ENCODE measurements around the gene SLC32A1. TPM values are rescaled to one million over a fixed set of nuclear protein-coding genes. Genes with fewer than 3 reads are reported as not detected.

Gene SLC32A1
- total and polyA plus RNA-seq, 2 of the 4 experiments (the other 2 are of a cell fraction): not detected

DNA sequence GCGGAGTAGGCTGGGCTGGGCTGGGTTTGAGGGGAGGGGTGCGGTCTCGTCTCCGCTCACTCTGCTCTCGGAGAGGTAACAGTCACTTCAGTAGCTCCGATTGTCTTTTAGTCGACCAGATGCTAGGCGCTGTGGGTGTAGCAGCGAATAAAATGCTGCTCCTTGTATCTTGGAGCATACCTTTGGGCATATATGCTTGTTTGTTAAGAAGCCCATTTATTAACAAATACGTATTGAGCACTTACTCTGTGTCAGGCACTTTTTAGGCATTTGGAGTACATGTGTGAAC, 24.5 kb downstream of the SLC32A1 start:
- no peak overlapping the region for H2BK5ac ChIP-seq (ENCODE audit: low read depth, low read length, poor library complexity, severe bottlenecking)
- peak overlapping the region; percentile 67 for H3K14ac ChIP-seq (replicated peaks; ENCODE audit: low read depth, low read length)
- H3K9me3 ChIP-seq (ENCODE audit: control insufficient read depth, insufficient read depth, low read length): no peaks in the 10 kb centered on the region
- H2AK9ac ChIP-seq (replicated peaks; ENCODE audit: low read depth, low read length, poor library complexity): peak overlapping the region; percentile 55
- ATAC-seq (ENCODE audit: low read depth) (no peak), DNase-seq (no peak)
- no peaks in the 10 kb centered on the region; the same call in 1 of the 2 replicates for H4K20me1 ChIP-seq (ENCODE audit: insufficient read depth, low read length)
- in situ Hi-C loops (cut with MboI; ENCODE audit: low sequenced_read_pairs) (loop anchor here (25.0 kb wide), 2 partner anchors 88 to 287 kb away; partner anchors contain the start of gene RALGAPB), dilution Hi-C loops (cut with HindIII; ENCODE audit: low sequenced_read_pairs, unreplicated experiment) (no loop called here), intact Hi-C loops (cut with micrococcal nuclease) (loop anchor here (5.0 kb wide), 1 partner anchor 298 kb away; no protein-coding TSS in a partner anchor)
- peaks cover 3% of the 10 kb centered on the region; the same call in 1 of the 2 replicates for H3K9me1 ChIP-seq (ENCODE audit: insufficient read depth, low read length)
- no peak overlapping the region for H3K18ac ChIP-seq (ENCODE audit: low read depth, low read length)
- H3K4ac ChIP-seq (ENCODE audit: low read depth, low read length): peak overlapping the region; percentile 86
- H2BK120ac ChIP-seq (ENCODE audit: low read depth, low read length): no peak overlapping the region
- H4K5ac ChIP-seq (ENCODE audit: low read depth, low read length): peak overlapping the region; percentile 69; the same call in 1 of the 2 replicates
- ChIA-PET CTCF (no interaction called here), POLR2A (ENCODE audit: unreplicated experiment) (no interaction called here)
- H3K23ac ChIP-seq (ENCODE audit: low read depth, low read length): peak overlapping the region; percentile 22; the same call in 1 of the 2 replicates
- peaks cover under 1% of the 10 kb centered on the region; the same call in 1 of the 2 replicates for H3K27me3 ChIP-seq (ENCODE audit: control insufficient read depth, insufficient read depth, low read length)
- peak overlapping the region; percentile 30; the same call in 1 of the 2 replicates for H3K27ac ChIP-seq (ENCODE audit: insufficient read depth, low read length)
- H2BK20ac ChIP-seq (ENCODE audit: low read depth, low read length): no peak overlapping the region
- H3K36me3 ChIP-seq (ENCODE audit: control insufficient read depth, insufficient read depth, low read length): no peaks in the 10 kb centered on the region; the same call in 1 of the 2 replicates
- H2AK5ac ChIP-seq (ENCODE audit: low read depth, low read length): no peak overlapping the region
- peak overlapping the region; percentile 84 for H3K4me3 ChIP-seq (ENCODE audit: insufficient read depth, low read depth, low read length)
- H2BK15ac ChIP-seq (ENCODE audit: low read depth, low read length): no peak overlapping the region
- no TSS peak for BruUV-seq (replicated peaks)
- 0% methylated on average over 2 of the region's 10 CpGs; no CpG with 5 or more reads in 1 of the 2 experiments for WGBS, 2 experiments (ENCODE audit: extremely low coverage in 2 of 2, insufficient read length in 1 of 2)
- TF ChIP-seq MXI1 (IDR thresholded peaks at IDR 0.05; ENCODE audit: borderline replicate concordance, low read depth, low read length) (no peak), NFE2L2 (IDR thresholded peaks at IDR 0.05; ENCODE audit: low read depth, low read length) (no peak), RCOR1 (IDR thresholded peaks at IDR 0.05; ENCODE audit: insufficient replicate concordance, low read length) (no peak), MAZ (IDR thresholded peaks at IDR 0.05; ENCODE audit: borderline replicate concordance, low read depth, low read length) (no peak), CHD1 (IDR thresholded peaks at IDR 0.05; ENCODE audit: low read depth, low read length) (no peak), MAFK (IDR thresholded peaks at IDR 0.05; ENCODE audit: low read depth, low read length) (no peak), SMC3 (IDR thresholded peaks at IDR 0.05; ENCODE audit: low read depth, low read length) (no peak), RAD21 (IDR thresholded peaks at IDR 0.05; ENCODE audit: low read length) (no peak)
- TF ChIP-seq, protein P1, sequence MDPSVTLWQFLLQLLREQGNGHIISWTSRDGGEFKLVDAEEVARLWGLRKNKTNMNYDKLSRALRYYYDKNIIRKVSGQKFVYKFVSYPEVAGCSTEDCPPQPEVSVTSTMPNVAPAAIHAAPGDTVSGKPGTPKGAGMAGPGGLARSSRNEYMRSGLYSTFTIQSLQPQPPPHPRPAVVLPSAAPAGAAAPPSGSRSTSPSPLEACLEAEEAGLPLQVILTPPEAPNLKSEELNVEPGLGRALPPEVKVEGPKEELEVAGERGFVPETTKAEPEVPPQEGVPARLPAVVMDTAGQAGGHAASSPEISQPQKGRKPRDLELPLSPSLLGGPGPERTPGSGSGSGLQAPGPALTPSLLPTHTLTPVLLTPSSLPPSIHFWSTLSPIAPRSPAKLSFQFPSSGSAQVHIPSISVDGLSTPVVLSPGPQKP (IDR thresholded peaks at IDR 0.05; ENCODE audit: borderline replicate concordance, low read depth, low read length): no peak
- TF ChIP-seq, protein P2, sequence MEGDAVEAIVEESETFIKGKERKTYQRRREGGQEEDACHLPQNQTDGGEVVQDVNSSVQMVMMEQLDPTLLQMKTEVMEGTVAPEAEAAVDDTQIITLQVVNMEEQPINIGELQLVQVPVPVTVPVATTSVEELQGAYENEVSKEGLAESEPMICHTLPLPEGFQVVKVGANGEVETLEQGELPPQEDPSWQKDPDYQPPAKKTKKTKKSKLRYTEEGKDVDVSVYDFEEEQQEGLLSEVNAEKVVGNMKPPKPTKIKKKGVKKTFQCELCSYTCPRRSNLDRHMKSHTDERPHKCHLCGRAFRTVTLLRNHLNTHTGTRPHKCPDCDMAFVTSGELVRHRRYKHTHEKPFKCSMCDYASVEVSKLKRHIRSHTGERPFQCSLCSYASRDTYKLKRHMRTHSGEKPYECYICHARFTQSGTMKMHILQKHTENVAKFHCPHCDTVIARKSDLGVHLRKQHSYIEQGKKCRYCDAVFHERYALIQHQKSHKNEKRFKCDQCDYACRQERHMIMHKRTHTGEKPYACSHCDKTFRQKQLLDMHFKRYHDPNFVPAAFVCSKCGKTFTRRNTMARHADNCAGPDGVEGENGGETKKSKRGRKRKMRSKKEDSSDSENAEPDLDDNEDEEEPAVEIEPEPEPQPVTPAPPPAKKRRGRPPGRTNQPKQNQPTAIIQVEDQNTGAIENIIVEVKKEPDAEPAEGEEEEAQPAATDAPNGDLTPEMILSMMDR (conservative IDR thresholded peaks at IDR 0.05; ENCODE audit: low read depth, low read length): no peak
- no peak overlapping the region for H4K91ac ChIP-seq (ENCODE audit: insufficient read depth, low read depth, low read length)
- peak overlapping the region; percentile 66 for H3K9ac ChIP-seq (ENCODE audit: low read depth, low read length)
- H3K4me1 ChIP-seq (ENCODE audit: control insufficient read depth, insufficient read depth, low read length): peaks cover 5% of the 10 kb centered on the region; the same call in 1 of the 2 replicates
- peak overlapping the region; percentile 97 for H3K4me2 ChIP-seq (ENCODE audit: low read depth, low read length)
- H3K79me1 ChIP-seq (ENCODE audit: low read depth in 1 of 2, low read length in 2 of 2): peaks cover 15 to 18% of the 10 kb centered on the region in 2 experiments; a peak in 3 of 4 replicates
- H2AFZ ChIP-seq (replicated peaks; ENCODE audit: low read length, poor library complexity): peak overlapping the region; percentile 100
- H4K8ac ChIP-seq (ENCODE audit: low read depth in 2 of 2, low read length in 2 of 2): peak overlapping the region; percentile 62 to 84; a peak in 2 of 4 replicates
- peak overlapping the region; percentile 23; the same call in 1 of the 2 replicates for H3K56ac ChIP-seq (ENCODE audit: extremely low read depth, insufficient read depth, low read length)

Data from IMR-90 (cell line).